Measurements from ENCODE around the gene NRG4.

The NRG4 gene

DNA sequence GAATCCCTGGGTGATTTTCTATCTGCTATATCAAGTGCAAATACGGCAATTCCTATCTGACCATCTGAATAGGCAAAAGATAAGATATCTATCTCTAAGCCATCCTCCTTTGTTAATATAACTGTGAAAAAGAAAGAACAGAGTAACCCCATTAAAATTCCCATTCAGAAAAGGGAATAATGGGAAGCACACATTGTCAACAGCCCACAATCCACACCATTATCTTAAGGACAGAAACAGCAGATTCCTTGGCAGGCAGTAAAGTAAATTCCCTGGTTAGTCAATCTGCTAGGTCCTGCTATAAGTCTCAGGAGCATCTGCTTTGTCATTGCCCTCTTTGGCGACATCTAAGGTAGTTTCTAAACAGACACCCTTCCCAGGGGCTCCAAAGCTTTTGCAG, 21.9 kb upstream of the NRG4 start:
- Histone ChIP-seq H3K9me3 (ENCODE audit: insufficient read depth, low read depth, low read length) (no peaks in the 10 kb centered on the region), H3K4me2 (ENCODE audit: low read depth, low read length, poor library complexity, severe bottlenecking) (no peak overlapping the region), H3K4me1 (ENCODE audit: insufficient read depth, low read length, poor library complexity, severe bottlenecking) (no peaks in the 10 kb centered on the region), H3K79me2 (ENCODE audit: insufficient read depth, low read length) (no peaks in the 10 kb centered on the region), H3K9me2 (replicated peaks; ENCODE audit: low read depth, low read length) (no peaks in the 10 kb centered on the region), H3K4me3 (ENCODE audit: low read length, poor library complexity, severe bottlenecking) (no peak overlapping the region), H2AFZ (ENCODE audit: low read length) (no peak overlapping the region), H3K9ac (ENCODE audit: low read depth, low read length, poor library complexity, severe bottlenecking) (no peak overlapping the region), H3F3A (ENCODE audit: low read depth) (no peaks in the 10 kb centered on the region), H3K36me3 (ENCODE audit: insufficient read depth, low read length) (no peaks in the 10 kb centered on the region), H4K20me1 (ENCODE audit: insufficient read depth, low read length, poor library complexity, severe bottlenecking) (no peaks in the 10 kb centered on the region), H3K27me3 (ENCODE audit: insufficient read depth, low read length, poor library complexity, severe bottlenecking) (no peaks in the 10 kb centered on the region)
- TF ChIP-seq, protein P1, sequence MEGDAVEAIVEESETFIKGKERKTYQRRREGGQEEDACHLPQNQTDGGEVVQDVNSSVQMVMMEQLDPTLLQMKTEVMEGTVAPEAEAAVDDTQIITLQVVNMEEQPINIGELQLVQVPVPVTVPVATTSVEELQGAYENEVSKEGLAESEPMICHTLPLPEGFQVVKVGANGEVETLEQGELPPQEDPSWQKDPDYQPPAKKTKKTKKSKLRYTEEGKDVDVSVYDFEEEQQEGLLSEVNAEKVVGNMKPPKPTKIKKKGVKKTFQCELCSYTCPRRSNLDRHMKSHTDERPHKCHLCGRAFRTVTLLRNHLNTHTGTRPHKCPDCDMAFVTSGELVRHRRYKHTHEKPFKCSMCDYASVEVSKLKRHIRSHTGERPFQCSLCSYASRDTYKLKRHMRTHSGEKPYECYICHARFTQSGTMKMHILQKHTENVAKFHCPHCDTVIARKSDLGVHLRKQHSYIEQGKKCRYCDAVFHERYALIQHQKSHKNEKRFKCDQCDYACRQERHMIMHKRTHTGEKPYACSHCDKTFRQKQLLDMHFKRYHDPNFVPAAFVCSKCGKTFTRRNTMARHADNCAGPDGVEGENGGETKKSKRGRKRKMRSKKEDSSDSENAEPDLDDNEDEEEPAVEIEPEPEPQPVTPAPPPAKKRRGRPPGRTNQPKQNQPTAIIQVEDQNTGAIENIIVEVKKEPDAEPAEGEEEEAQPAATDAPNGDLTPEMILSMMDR (conservative IDR thresholded peaks at IDR 0.05; ENCODE audit: low read length) = no peak
- no peak for TF ChIP-seq EZH2phosphoT487 (IDR thresholded peaks at IDR 0.05; ENCODE audit: borderline replicate concordance)

DNA sequence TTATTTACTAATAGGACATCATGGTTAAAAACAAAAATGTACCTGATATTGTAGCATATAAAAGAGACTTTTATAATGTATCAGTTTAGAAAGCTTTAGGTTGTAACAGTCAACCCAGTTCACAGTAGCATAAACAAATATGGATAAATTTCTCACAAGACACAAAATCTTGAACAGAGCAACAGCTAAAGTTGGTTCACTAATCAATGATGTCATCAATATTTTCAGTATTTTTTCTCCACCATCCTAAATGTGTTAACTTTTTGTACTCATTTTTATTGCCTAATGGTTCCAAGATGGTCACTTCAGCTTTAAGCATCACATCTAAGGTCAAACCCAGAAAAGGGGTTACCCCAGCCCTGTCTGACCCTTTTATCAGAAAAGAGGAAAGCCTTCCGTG, 21.2 kb upstream of the NRG4 start:
- Histone ChIP-seq H3K4me2 (ENCODE audit: low read depth, low read length, poor library complexity, severe bottlenecking) (no peak overlapping the region), H3K79me2 (ENCODE audit: insufficient read depth, low read length) (no peaks in the 10 kb centered on the region), H3K27me3 (ENCODE audit: insufficient read depth, low read length, poor library complexity, severe bottlenecking) (no peaks in the 10 kb centered on the region), H3K4me1 (ENCODE audit: insufficient read depth, low read length, poor library complexity, severe bottlenecking) (no peaks in the 10 kb centered on the region), H3K36me3 (ENCODE audit: insufficient read depth, low read length) (no peaks in the 10 kb centered on the region), H3F3A (ENCODE audit: low read depth) (no peaks in the 10 kb centered on the region), H2AFZ (ENCODE audit: low read length) (no peak overlapping the region), H3K9ac (ENCODE audit: low read depth, low read length, poor library complexity, severe bottlenecking) (no peak overlapping the region), H3K9me2 (replicated peaks; ENCODE audit: low read depth, low read length) (no peaks in the 10 kb centered on the region), H4K20me1 (ENCODE audit: insufficient read depth, low read length, poor library complexity, severe bottlenecking) (no peaks in the 10 kb centered on the region), H3K4me3 (ENCODE audit: low read length, poor library complexity, severe bottlenecking) (no peak overlapping the region), H3K9me3 (ENCODE audit: insufficient read depth, low read depth, low read length) (no peaks in the 10 kb centered on the region)
- TF ChIP-seq EZH2phosphoT487 (IDR thresholded peaks at IDR 0.05; ENCODE audit: borderline replicate concordance) = no peak
- TF ChIP-seq, protein P1 (conservative IDR thresholded peaks at IDR 0.05; ENCODE audit: low read length) = no peak

DNA sequence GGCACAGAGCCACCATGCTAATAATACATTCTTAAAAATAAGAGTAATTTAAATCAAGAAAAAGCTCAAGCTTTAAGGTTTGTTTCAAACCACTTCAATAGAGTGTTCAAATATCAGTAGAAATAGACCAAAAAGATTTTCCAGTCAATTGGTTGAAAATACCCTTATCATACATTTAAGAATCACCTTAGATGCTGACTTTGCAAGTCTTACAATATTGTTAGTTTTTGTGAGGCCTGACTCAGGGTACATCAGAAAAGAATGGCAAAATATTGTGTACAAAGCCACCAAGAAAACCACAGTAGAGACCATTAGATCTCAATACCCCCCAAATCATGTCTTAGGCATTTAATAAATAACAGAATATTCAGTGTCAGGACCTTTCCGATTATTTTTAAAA, 19.8 kb upstream of the NRG4 start:
- Histone ChIP-seq H3K9me3 (ENCODE audit: insufficient read depth, low read depth, low read length) (no peaks in the 10 kb centered on the region), H3K36me3 (ENCODE audit: insufficient read depth, low read length) (no peaks in the 10 kb centered on the region), H3K9ac (ENCODE audit: low read depth, low read length, poor library complexity, severe bottlenecking) (no peak overlapping the region), H2AFZ (ENCODE audit: low read length) (no peak overlapping the region), H3K9me2 (replicated peaks; ENCODE audit: low read depth, low read length) (no peaks in the 10 kb centered on the region), H3K27me3 (ENCODE audit: insufficient read depth, low read length, poor library complexity, severe bottlenecking) (no peaks in the 10 kb centered on the region), H3F3A (ENCODE audit: low read depth) (no peaks in the 10 kb centered on the region), H3K79me2 (ENCODE audit: insufficient read depth, low read length) (no peaks in the 10 kb centered on the region), H3K4me3 (ENCODE audit: low read length, poor library complexity, severe bottlenecking) (no peak overlapping the region), H3K4me2 (ENCODE audit: low read depth, low read length, poor library complexity, severe bottlenecking) (no peak overlapping the region), H4K20me1 (ENCODE audit: insufficient read depth, low read length, poor library complexity, severe bottlenecking) (no peaks in the 10 kb centered on the region), H3K4me1 (ENCODE audit: insufficient read depth, low read length, poor library complexity, severe bottlenecking) (no peaks in the 10 kb centered on the region)
- TF ChIP-seq, protein P1 (conservative IDR thresholded peaks at IDR 0.05; ENCODE audit: low read length) = no peak
- no peak for TF ChIP-seq EZH2phosphoT487 (IDR thresholded peaks at IDR 0.05; ENCODE audit: borderline replicate concordance)
